Naive thymus-derived CD4-positive, alpha-beta T cell (primary cell): ENCODE results near the gene RIC3. TPM values are rescaled to one million over a fixed set of nuclear protein-coding genes. Genes with fewer than 3 reads are reported as not detected.
A peak's percentile ranks its signal among the peaks of the same experiment; 100 is the strongest.

Experiments used
- ATAC-seq: fragments of 150-1000 bp; cut with Tn5 transposase; 2 replicates; pipeline ENCODE4 v1.10.0; 2021; ENCODE audit warnings: mild to moderate bottlenecking, moderate library complexity
- CTCF ChIA-PET: fragments of 350-600 bp; sonication (Branson Sonifier 250); formaldehyde crosslinking; loops from one replicate; lab custom pipeline; 2021; ENCODE audit warnings: antibody characterized with exemption; lab: Charles Lee
- POLR2A ChIA-PET: fragments of 350-600 bp; sonication (Branson Sonifier 250); formaldehyde crosslinking; loops from one replicate; lab custom pipeline; 2021; ENCODE audit warnings: antibody characterized with exemption, inconsistent platforms; lab: Charles Lee
- DNase-seq, 9 donors: peaks; one replicate each; pipeline versions ENCODE4 v3.0.0 to v3.0.0-alpha.2; 2020 to 2022; ENCODE audit warnings: mixed read lengths in 1 of 9
- H3K27ac ChIP-seq: one replicate; pipeline ENCODE4 v1.7.0; 2013; ENCODE audit warnings: mild to moderate bottlenecking, low read depth, low read length, moderate library complexity
- H3K27me3 ChIP-seq, 2 donors: one replicate each; pipeline ENCODE4 v1.7.0; 2013; ENCODE audit warnings: low read length in 2 of 2, mild to moderate bottlenecking in 2 of 2, moderate library complexity in 2 of 2; ENCODE audit not compliant: control insufficient read depth in 2 of 2, insufficient read depth in 2 of 2
- H3K36me3 ChIP-seq, 3 experiments: 1 replicate in 2 of 3; 2 replicates in 1 of 3; pipeline ENCODE4 v1.7.0; 2013; ENCODE audit warnings: low read length in 3 of 3, mild to moderate bottlenecking in 3 of 3, moderate library complexity in 1 of 3; ENCODE audit not compliant: insufficient read depth in 3 of 3, control insufficient read depth in 2 of 3
- H3K4me1 ChIP-seq, 2 donors: one replicate each; pipeline ENCODE4 v1.7.0; 2013; ENCODE audit warnings: low read length in 2 of 2, mild to moderate bottlenecking in 2 of 2, moderate library complexity in 1 of 2; ENCODE audit not compliant: control insufficient read depth in 2 of 2, insufficient read depth in 2 of 2
- H3K4me3 ChIP-seq: 2 replicates; pipeline ENCODE4 v1.7.0; 2013; ENCODE audit warnings: mild to moderate bottlenecking, low read length
- H3K9me3 ChIP-seq, 3 experiments: 1 replicate in 2 of 3; 2 replicates in 1 of 3; pipeline ENCODE4 v1.7.0; 2013; ENCODE audit warnings: low read length in 3 of 3; ENCODE audit not compliant: control insufficient read depth in 2 of 3
- H3K27ac Mint-ChIP-seq, 9 donors: one replicate each; pipeline ENCODE4 v1.8.0; 2020 to 2022; ENCODE audit warnings: mixed read lengths in 9 of 9, mild to moderate bottlenecking in 8 of 9, moderate library complexity in 5 of 9, inconsistent platforms in 2 of 9
- H3K27me3 Mint-ChIP-seq, 5 donors: one replicate each; pipeline ENCODE4 v1.8.0; 2021 to 2022; ENCODE audit warnings: mixed read lengths in 5 of 5, mild to moderate bottlenecking in 1 of 5
- H3K36me3 Mint-ChIP-seq, 5 donors: one replicate each; pipeline ENCODE4 v1.8.0; 2020 to 2022; ENCODE audit warnings: mixed read lengths in 5 of 5, mild to moderate bottlenecking in 3 of 5, inconsistent platforms in 1 of 5
- H3K4me1 Mint-ChIP-seq, 7 donors: one replicate each; pipeline ENCODE4 v1.8.0; 2020 to 2022; ENCODE audit warnings: mixed read lengths in 7 of 7, mild to moderate bottlenecking in 3 of 7, inconsistent platforms in 1 of 7
- H3K4me3 Mint-ChIP-seq, 10 donors: one replicate each; pipeline ENCODE4 v1.8.0; 2020 to 2022; ENCODE audit warnings: mild to moderate bottlenecking in 10 of 10, mixed read lengths in 10 of 10, moderate library complexity in 6 of 10, inconsistent platforms in 2 of 10
- H3K9me3 Mint-ChIP-seq, 11 donors: one replicate each; pipeline ENCODE4 v1.8.0; 2020 to 2022; ENCODE audit warnings: mixed read lengths in 11 of 11, mild to moderate bottlenecking in 4 of 11, inconsistent platforms in 1 of 11, moderate library complexity in 1 of 11
- intact Hi-C, 2 donors: fragments of 100-400 bp; cut with micrococcal nuclease; formaldehyde crosslinking; loops; one replicate each; pipeline ENCODE4 v1.15.1; 2023
- polyA plus RNA-seq, 2 donors: library from polyadenylated mRNA; unstranded; fragments of 300-500 nt; fragmentation: Illumina TruSeq; gene quantifications; one replicate each; pipeline ENCODE4 v1.2.3, GENCODE V29; 2021
- total RNA-seq, 6 experiments: library from RNA in 5 of 6; stranded (reverse) in 5 of 6; gene quantifications; 1 replicate in 5 of 6; 2 replicates in 1 of 6; pipeline ENCODE4 v1.2.3 and lab custom pipeline; 2021 to 2026

RIC3 gene
- total and polyA plus RNA-seq, 7 experiments from 2014 or later, result 2.5 to 66.9 (median 32.7) TPM

GRCh38 chr11:8086001-8086479, 82.8 kb downstream of the RIC3 start:
- CTCF ChIA-PET, result interaction anchor here (0.6 kb wide), 1 partner anchor 484 kb away, joined by 3 read pairs; no protein-coding TSS in a partner anchor
- Histone ChIP-seq H3K36me3 (no peaks in the 10 kb centered on the region), H3K27me3 (peaks cover 0 to 6% of the 10 kb centered on the region in 2 donors), H3K9me3 (no peaks in the 10 kb centered on the region), H3K4me1 (no peaks in the 10 kb centered on the region), H3K4me3 (no peak overlapping the region), H3K27ac (no peak overlapping the region)
- no peaks in the 10 kb centered on the region for H3K36me3 Mint-ChIP-seq
- H3K4me1 Mint-ChIP-seq, result peaks cover 0 to 6% (median 4%) of the 10 kb centered on the region in 7 donors
- no peak overlapping the region for H3K27ac Mint-ChIP-seq
- H3K27me3 Mint-ChIP-seq, result peaks cover 33 to 60% (median 42%) of the 10 kb centered on the region in 5 donors
- H3K4me3 Mint-ChIP-seq, result no peak overlapping the region
- ATAC-seq (no peak), DNase-seq (no peak)
- peaks cover 0 to 2% (median 0%) of the 10 kb centered on the region in 11 donors for H3K9me3 Mint-ChIP-seq
- intact Hi-C loops, result no loop called here
- POLR2A ChIA-PET, result no interaction called here

- POLR2A ChIA-PET, result no interaction called here
- DNase-seq (no peak), ATAC-seq (no peak)
- H3K36me3 ChIP-seq, result no peaks in the 10 kb centered on the region
- H3K27me3 Mint-ChIP-seq, result peaks cover 40 to 65% (median 48%) of the 10 kb centered on the region in 5 donors
- H3K36me3 Mint-ChIP-seq, result no peaks in the 10 kb centered on the region
- no peak overlapping the region for H3K27ac Mint-ChIP-seq
- CTCF ChIA-PET, result no interaction called here
- H3K4me3 Mint-ChIP-seq, result no peak overlapping the region
- H3K27me3 ChIP-seq, result peaks cover 0 to 6% of the 10 kb centered on the region in 2 donors
- intact Hi-C loops, result no loop called here
- H3K4me1 Mint-ChIP-seq, result peaks cover 0 to 10% (median 5%) of the 10 kb centered on the region in 7 donors
- H3K27ac ChIP-seq, result no peak overlapping the region
- H3K4me3 ChIP-seq, result no peak overlapping the region
- peaks cover 0 to 4% (median 0%) of the 10 kb centered on the region in 11 donors for H3K9me3 Mint-ChIP-seq
- H3K4me1 ChIP-seq, result no peaks in the 10 kb centered on the region
- H3K9me3 ChIP-seq, result no peaks in the 10 kb centered on the region
These were observed 83.7 kb downstream of the RIC3 start for GRCh38 chr11:8085011-8085645.

GRCh38 chr11:8084352-8084751, 84.5 kb downstream of the RIC3 start:
- no peaks in the 10 kb centered on the region for H3K36me3 Mint-ChIP-seq
- H3K9me3 ChIP-seq, result no peaks in the 10 kb centered on the region
- no peak overlapping the region for H3K27ac Mint-ChIP-seq
- peaks cover 0 to 4% (median 0%) of the 10 kb centered on the region in 11 donors for H3K9me3 Mint-ChIP-seq
- H3K4me1 Mint-ChIP-seq, result peaks cover 0 to 10% (median 5%) of the 10 kb centered on the region in 7 donors
- H3K27me3 Mint-ChIP-seq, result peaks cover 46 to 66% (median 52%) of the 10 kb centered on the region in 5 donors
- no peak for ATAC-seq
- no peak for DNase-seq
- intact Hi-C loops, result no loop called here
- CTCF ChIA-PET, result no interaction called here
- H3K27ac ChIP-seq, result no peak overlapping the region
- no peak overlapping the region for H3K4me3 ChIP-seq
- H3K36me3 ChIP-seq, result no peaks in the 10 kb centered on the region
- H3K4me1 ChIP-seq, result no peaks in the 10 kb centered on the region
- peaks cover 0 to 6% of the 10 kb centered on the region in 2 donors for H3K27me3 ChIP-seq
- POLR2A ChIA-PET, result no interaction called here
- no peak overlapping the region for H3K4me3 Mint-ChIP-seq

- H3K9me3 Mint-ChIP-seq, result peaks cover 0 to 4% (median 0%) of the 10 kb centered on the region in 11 donors
- intact Hi-C loops, result no loop called here
- peaks cover 0 to 10% (median 5%) of the 10 kb centered on the region in 7 donors for H3K4me1 Mint-ChIP-seq
- CTCF ChIA-PET, result no interaction called here
- POLR2A ChIA-PET, result no interaction called here
- ATAC-seq (no peak), DNase-seq (no peak)
- Histone ChIP-seq H3K4me3 (no peak overlapping the region), H3K27me3 (peaks cover 0 to 6% of the 10 kb centered on the region in 2 donors), H3K4me1 (no peaks in the 10 kb centered on the region), H3K27ac (no peak overlapping the region), H3K36me3 (no peaks in the 10 kb centered on the region), H3K9me3 (no peaks in the 10 kb centered on the region)
- peaks cover 49 to 66% (median 57%) of the 10 kb centered on the region in 5 donors for H3K27me3 Mint-ChIP-seq
- H3K27ac Mint-ChIP-seq, result peak overlapping the region in 1 of 9 donors; percentile 26
- no peaks in the 10 kb centered on the region for H3K36me3 Mint-ChIP-seq
- no peak overlapping the region for H3K4me3 Mint-ChIP-seq
These were observed 84.9 kb downstream of the RIC3 start for GRCh38 chr11:8083871-8084281.

- H3K9me3 Mint-ChIP-seq, result peaks cover 0 to 6% (median 0%) of the 10 kb centered on the region in 11 donors
- H3K4me3 Mint-ChIP-seq, result peak overlapping the region in 1 of 10 donors; percentile 64
- ATAC-seq (no peak), DNase-seq (no peak)
- Histone ChIP-seq H3K4me3 (no peak overlapping the region), H3K36me3 (no peaks in the 10 kb centered on the region), H3K27me3 (peaks cover 0 to 6% of the 10 kb centered on the region in 2 donors), H3K4me1 (no peaks in the 10 kb centered on the region), H3K27ac (no peak overlapping the region), H3K9me3 (no peaks in the 10 kb centered on the region)
- intact Hi-C loops, result no loop called here
- ChIA-PET CTCF (no interaction called here), POLR2A (no interaction called here)
- no peak overlapping the region for H3K27ac Mint-ChIP-seq
- peaks cover 0 to 10% (median 5%) of the 10 kb centered on the region in 7 donors for H3K4me1 Mint-ChIP-seq
- H3K36me3 Mint-ChIP-seq, result no peaks in the 10 kb centered on the region
- peaks cover 52 to 66% (median 62%) of the 10 kb centered on the region in 5 donors for H3K27me3 Mint-ChIP-seq
These were observed 85.8 kb downstream of the RIC3 start for GRCh38 chr11:8083088-8083395.

GRCh38 chr11:8082391-8083087, 86.3 kb downstream of the RIC3 start:
- no peak overlapping the region for H3K27ac ChIP-seq
- peaks cover 0 to 10% (median 5%) of the 10 kb centered on the region in 7 donors for H3K4me1 Mint-ChIP-seq
- H3K9me3 ChIP-seq, result no peaks in the 10 kb centered on the region
- intact Hi-C loops, result no loop called here
- H3K36me3 Mint-ChIP-seq, result no peaks in the 10 kb centered on the region
- H3K4me3 Mint-ChIP-seq, result peak overlapping the region in 8 of 10 donors; percentile 11 to 78 (median 66)
- ATAC-seq (no peak), DNase-seq (no peak)
- no peak overlapping the region for H3K4me3 ChIP-seq
- no peak overlapping the region for H3K27ac Mint-ChIP-seq
- CTCF ChIA-PET, result no interaction called here
- no peaks in the 10 kb centered on the region for H3K36me3 ChIP-seq
- peaks cover 0 to 6% of the 10 kb centered on the region in 2 donors for H3K27me3 ChIP-seq
- H3K9me3 Mint-ChIP-seq, result peaks cover 0 to 6% (median 0%) of the 10 kb centered on the region in 11 donors
- no peaks in the 10 kb centered on the region for H3K4me1 ChIP-seq
- POLR2A ChIA-PET, result no interaction called here
- peaks cover 55 to 67% (median 62%) of the 10 kb centered on the region in 5 donors for H3K27me3 Mint-ChIP-seq
